ENCODE measurements around the gene NCOA1.

NCOA1 gene

GRCh38 chr2:24704692-24705091, 213.6 kb downstream of the NCOA1 start:
- no peak overlapping the region for H3K27ac ChIP-seq (replicated peaks)
- DNase-seq (ENCODE audit: low read depth in 1 of 2, low spot score in 1 of 2) = no peak
- H3K27me3 ChIP-seq (ENCODE audit: insufficient read depth, poor library complexity, severe bottlenecking) = no peaks in the 10 kb centered on the region
- TF ChIP-seq SPI1 (IDR thresholded peaks at IDR 0.05; ENCODE audit: borderline replicate concordance, low read depth) = no peak
- H3K4me3 ChIP-seq (replicated peaks; ENCODE audit: insufficient read depth, low read length) = no peak overlapping the region

DNA sequence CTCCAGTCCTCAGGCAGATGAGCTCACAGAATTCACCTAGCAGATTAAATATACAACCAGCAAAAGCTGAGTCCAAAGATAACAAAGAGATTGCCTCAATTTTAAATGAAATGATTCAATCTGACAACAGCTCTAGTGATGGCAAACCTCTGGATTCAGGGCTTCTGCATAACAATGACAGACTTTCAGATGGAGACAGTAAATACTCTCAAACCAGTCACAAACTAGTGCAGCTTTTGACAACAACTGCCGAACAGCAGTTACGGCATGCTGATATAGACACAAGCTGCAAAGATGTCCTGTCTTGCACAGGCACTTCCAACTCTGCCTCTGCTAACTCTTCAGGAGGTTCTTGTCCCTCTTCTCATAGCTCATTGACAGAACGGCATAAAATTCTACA, 216.1 kb downstream of the NCOA1 start:
- DNase-seq (ENCODE audit: low read depth in 1 of 2, low spot score in 1 of 2) = no peak
- H3K4me3 ChIP-seq (replicated peaks; ENCODE audit: insufficient read depth, low read length) = no peak overlapping the region
- H3K27me3 ChIP-seq (ENCODE audit: insufficient read depth, poor library complexity, severe bottlenecking) = no peaks in the 10 kb centered on the region
- H3K27ac ChIP-seq (replicated peaks) = no peak overlapping the region
- TF ChIP-seq SPI1 (IDR thresholded peaks at IDR 0.05; ENCODE audit: borderline replicate concordance, low read depth) (no peak), POLR2AphosphoS5 (IDR thresholded peaks at IDR 0.05; ENCODE audit: low read depth) (no peak), REST (IDR thresholded peaks at IDR 0.05; ENCODE audit: insufficient replicate concordance, low read depth) (no peak), GABPA (IDR thresholded peaks at IDR 0.05; ENCODE audit: low read depth) (no peak)
- TF ChIP-seq, protein P1, sequence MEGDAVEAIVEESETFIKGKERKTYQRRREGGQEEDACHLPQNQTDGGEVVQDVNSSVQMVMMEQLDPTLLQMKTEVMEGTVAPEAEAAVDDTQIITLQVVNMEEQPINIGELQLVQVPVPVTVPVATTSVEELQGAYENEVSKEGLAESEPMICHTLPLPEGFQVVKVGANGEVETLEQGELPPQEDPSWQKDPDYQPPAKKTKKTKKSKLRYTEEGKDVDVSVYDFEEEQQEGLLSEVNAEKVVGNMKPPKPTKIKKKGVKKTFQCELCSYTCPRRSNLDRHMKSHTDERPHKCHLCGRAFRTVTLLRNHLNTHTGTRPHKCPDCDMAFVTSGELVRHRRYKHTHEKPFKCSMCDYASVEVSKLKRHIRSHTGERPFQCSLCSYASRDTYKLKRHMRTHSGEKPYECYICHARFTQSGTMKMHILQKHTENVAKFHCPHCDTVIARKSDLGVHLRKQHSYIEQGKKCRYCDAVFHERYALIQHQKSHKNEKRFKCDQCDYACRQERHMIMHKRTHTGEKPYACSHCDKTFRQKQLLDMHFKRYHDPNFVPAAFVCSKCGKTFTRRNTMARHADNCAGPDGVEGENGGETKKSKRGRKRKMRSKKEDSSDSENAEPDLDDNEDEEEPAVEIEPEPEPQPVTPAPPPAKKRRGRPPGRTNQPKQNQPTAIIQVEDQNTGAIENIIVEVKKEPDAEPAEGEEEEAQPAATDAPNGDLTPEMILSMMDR (IDR thresholded peaks at IDR 0.05; ENCODE audit: insufficient read depth, low read length) = no peak

DNA sequence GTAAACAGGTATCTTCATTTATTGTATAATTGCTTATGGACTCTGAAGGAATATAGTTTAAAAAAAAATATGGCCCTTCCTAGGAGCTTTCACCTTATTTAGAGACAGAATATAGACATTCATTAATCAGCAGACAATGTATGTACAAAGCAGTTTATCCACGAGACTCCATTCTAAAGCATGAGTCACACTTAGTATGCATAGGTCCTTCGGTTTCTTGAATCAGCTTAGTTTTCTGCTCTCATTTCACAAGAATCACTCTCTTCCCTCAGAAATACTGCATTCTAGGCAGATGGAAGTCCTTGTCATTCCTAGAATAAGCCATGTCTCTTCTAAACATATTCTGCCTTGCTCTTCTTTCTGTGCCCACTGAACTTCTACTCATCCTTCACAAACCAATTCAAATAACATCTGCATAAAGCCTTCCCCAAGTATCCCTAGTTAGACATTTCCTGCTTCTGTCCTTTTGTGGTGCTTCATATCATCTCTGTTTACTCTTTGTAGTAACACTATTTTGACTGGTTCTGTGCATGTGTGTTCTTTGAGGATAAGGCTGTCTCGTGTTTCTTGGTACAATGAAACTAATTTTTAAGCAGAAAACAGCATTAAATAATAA, 217.6 kb downstream of the NCOA1 start:
- Histone ChIP-seq H3K27me3 (ENCODE audit: insufficient read depth, poor library complexity, severe bottlenecking) (no peaks in the 10 kb centered on the region), H3K4me3 (replicated peaks; ENCODE audit: insufficient read depth, low read length) (no peak overlapping the region), H3K27ac (replicated peaks) (no peak overlapping the region)
- TF ChIP-seq REST (IDR thresholded peaks at IDR 0.05; ENCODE audit: insufficient replicate concordance, low read depth) (no peak), POLR2AphosphoS5 (IDR thresholded peaks at IDR 0.05; ENCODE audit: low read depth) (no peak), GABPA (IDR thresholded peaks at IDR 0.05; ENCODE audit: low read depth) (no peak), SPI1 (IDR thresholded peaks at IDR 0.05; ENCODE audit: borderline replicate concordance, low read depth) (no peak)
- TF ChIP-seq, protein P1 (IDR thresholded peaks at IDR 0.05; ENCODE audit: insufficient read depth, low read length) = no peak
- no peak for DNase-seq (ENCODE audit: low read depth in 1 of 2, low spot score in 1 of 2)

DNA sequence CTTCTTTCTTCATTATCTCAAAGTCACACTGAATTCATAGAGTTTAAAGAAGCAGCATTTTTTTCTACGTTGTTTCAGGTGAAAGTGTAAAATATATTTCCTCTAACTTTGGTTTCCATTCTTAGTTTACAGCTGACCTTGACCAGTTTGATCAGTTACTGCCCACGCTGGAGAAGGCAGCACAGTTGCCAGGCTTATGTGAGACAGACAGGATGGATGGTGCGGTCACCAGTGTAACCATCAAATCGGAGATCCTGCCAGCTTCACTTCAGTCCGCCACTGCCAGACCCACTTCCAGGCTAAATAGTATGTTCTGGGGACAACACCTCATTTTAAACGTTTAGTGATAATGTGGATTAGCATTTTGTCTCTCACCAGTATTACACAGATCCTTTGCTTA, 219.8 kb downstream of the NCOA1 start:
- no peaks in the 10 kb centered on the region for H3K27me3 ChIP-seq (ENCODE audit: insufficient read depth, poor library complexity, severe bottlenecking)
- DNase-seq (ENCODE audit: low read depth in 1 of 2, low spot score in 1 of 2) = no peak
- H3K27ac ChIP-seq (replicated peaks) = no peak overlapping the region
- TF ChIP-seq GABPA (IDR thresholded peaks at IDR 0.05; ENCODE audit: low read depth) (no peak), REST (IDR thresholded peaks at IDR 0.05; ENCODE audit: insufficient replicate concordance, low read depth) (no peak), SPI1 (IDR thresholded peaks at IDR 0.05; ENCODE audit: borderline replicate concordance, low read depth) (no peak), POLR2AphosphoS5 (IDR thresholded peaks at IDR 0.05; ENCODE audit: low read depth) (no peak)
- TF ChIP-seq, protein P1 (IDR thresholded peaks at IDR 0.05; ENCODE audit: insufficient read depth, low read length) = no peak
- H3K4me3 ChIP-seq (replicated peaks; ENCODE audit: insufficient read depth, low read length) = no peak overlapping the region

Measured in HL-60 (cell line).